Activated CD8-positive, alpha-beta T cell treated with anti-CD3 and anti-CD28 coated beads for 36 hours (primary cell): ENCODE data around the gene ARHGAP40. TPM values are rescaled to one million over a fixed set of nuclear protein-coding genes. Genes with fewer than 3 reads are reported as not detected.

ENCODE experiments used
- ATAC-seq: fragments of 200-7000 bp; cut with Tn5 transposase; one replicate; pipeline ENCODE4 v1.10.0; 2021; ENCODE audit warnings: mild to moderate bottlenecking, moderate library complexity
- CTCF ChIA-PET: fragments of 350-600 bp; sonication (Branson Sonifier 250); formaldehyde crosslinking; loops from one replicate; lab custom pipeline; 2021; ENCODE audit warnings: antibody characterized with exemption; lab: Charles Lee
- POLR2A ChIA-PET: fragments of 350-600 bp; sonication (Branson Sonifier 250); formaldehyde crosslinking; loops from one replicate; lab custom pipeline; 2021; ENCODE audit warnings: antibody characterized with exemption; lab: Charles Lee
- DNase-seq: peaks from one replicate; pipeline ENCODE4 v3.0.0-alpha.2; 2020
- H3K27ac Mint-ChIP-seq: one replicate; pipeline ENCODE4 v1.8.0; 2021; ENCODE audit warnings: mild to moderate bottlenecking, mixed read lengths
- H3K27me3 Mint-ChIP-seq: one replicate; pipeline ENCODE4 v1.8.0; 2021; ENCODE audit warnings: mixed read lengths
- H3K36me3 Mint-ChIP-seq: one replicate; pipeline ENCODE4 v1.8.0; 2021; ENCODE audit warnings: low read depth, mixed read lengths
- H3K4me1 Mint-ChIP-seq: one replicate; pipeline ENCODE4 v1.8.0; 2021; ENCODE audit warnings: low read depth, mixed read lengths
- H3K4me3 Mint-ChIP-seq: one replicate; pipeline ENCODE4 v1.8.0; 2021; ENCODE audit warnings: mild to moderate bottlenecking, moderate library complexity, mixed read lengths
- H3K9me3 Mint-ChIP-seq: one replicate; pipeline ENCODE4 v1.8.0; 2021; ENCODE audit warnings: mixed read lengths
- intact Hi-C: fragments of 100-400 bp; cut with micrococcal nuclease; formaldehyde crosslinking; loops from one replicate; pipeline ENCODE4 v1.10.0; 2022
- total RNA-seq, 2 experiments: library from RNA; stranded (reverse); gene quantifications; one replicate each; pipeline ENCODE4 v1.2.3, GENCODE V29; 2021
- TF ChIP-seq, protein P1 (sequence below): fragments of 200-600 bp; IDR thresholded peaks from one replicate; pipeline ENCODE4 v1.8.0; 2022; ENCODE audit warnings: antibody characterized with exemption, mild to moderate bottlenecking

The ARHGAP40 gene
- total RNA-seq, 2 experiments from 2014 or later = not detected

DNA sequence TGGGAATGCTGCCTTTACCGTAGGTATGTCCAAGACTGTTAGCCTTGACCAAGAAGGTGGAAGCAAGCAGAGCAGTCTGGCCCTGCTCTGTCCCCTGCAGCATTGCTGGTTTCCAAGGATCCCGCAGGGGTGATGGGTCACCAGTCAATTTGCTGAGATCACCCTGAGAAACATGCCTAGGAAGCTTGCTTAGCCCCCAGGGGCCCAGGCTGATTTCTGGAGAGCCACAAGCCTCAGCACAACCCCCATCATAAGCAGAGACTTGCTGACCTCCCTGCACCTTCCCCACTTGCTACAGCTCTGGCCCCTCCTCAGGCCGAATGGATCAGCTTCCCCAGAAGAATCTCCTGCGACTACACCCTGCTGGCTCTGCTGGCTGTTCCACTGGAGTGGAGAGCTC is 21.5 kb downstream of the ARHGAP40 start:
- Mint-ChIP-seq H3K9me3 (no peaks in the 10 kb centered on the region), H3K36me3 (no peaks in the 10 kb centered on the region), H3K27me3 (peaks cover 9% of the 10 kb centered on the region), H3K4me1 (no peaks in the 10 kb centered on the region), H3K4me3 (no peak overlapping the region), H3K27ac (no peak overlapping the region)
- TF ChIP-seq, protein P1, sequence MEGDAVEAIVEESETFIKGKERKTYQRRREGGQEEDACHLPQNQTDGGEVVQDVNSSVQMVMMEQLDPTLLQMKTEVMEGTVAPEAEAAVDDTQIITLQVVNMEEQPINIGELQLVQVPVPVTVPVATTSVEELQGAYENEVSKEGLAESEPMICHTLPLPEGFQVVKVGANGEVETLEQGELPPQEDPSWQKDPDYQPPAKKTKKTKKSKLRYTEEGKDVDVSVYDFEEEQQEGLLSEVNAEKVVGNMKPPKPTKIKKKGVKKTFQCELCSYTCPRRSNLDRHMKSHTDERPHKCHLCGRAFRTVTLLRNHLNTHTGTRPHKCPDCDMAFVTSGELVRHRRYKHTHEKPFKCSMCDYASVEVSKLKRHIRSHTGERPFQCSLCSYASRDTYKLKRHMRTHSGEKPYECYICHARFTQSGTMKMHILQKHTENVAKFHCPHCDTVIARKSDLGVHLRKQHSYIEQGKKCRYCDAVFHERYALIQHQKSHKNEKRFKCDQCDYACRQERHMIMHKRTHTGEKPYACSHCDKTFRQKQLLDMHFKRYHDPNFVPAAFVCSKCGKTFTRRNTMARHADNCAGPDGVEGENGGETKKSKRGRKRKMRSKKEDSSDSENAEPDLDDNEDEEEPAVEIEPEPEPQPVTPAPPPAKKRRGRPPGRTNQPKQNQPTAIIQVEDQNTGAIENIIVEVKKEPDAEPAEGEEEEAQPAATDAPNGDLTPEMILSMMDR = no peak
- DNase-seq = no peak
- CTCF ChIA-PET = interaction anchor here (2.2 kb wide), 1 partner anchor 11 kb away, joined by 13 read pairs; no protein-coding TSS in a partner anchor
- no peak for ATAC-seq
- POLR2A ChIA-PET = no interaction called here
- intact Hi-C loops = no loop called here

GRCh38 chr20:38624084-38624483 is 22.5 kb downstream of the ARHGAP40 start:
- Mint-ChIP-seq H3K36me3 (no peaks in the 10 kb centered on the region), H3K27me3 (peaks cover 5% of the 10 kb centered on the region), H3K27ac (no peak overlapping the region), H3K4me3 (no peak overlapping the region), H3K4me1 (no peaks in the 10 kb centered on the region), H3K9me3 (no peaks in the 10 kb centered on the region)
- ChIA-PET CTCF (interaction anchor here (2.2 kb wide), 1 partner anchor 10 kb away, joined by 13 read pairs; no protein-coding TSS in a partner anchor), POLR2A (no interaction called here)
- TF ChIP-seq, protein P1 = no peak
- intact Hi-C loops = no loop called here
- DNase-seq (no peak), ATAC-seq (no peak)

DNA sequence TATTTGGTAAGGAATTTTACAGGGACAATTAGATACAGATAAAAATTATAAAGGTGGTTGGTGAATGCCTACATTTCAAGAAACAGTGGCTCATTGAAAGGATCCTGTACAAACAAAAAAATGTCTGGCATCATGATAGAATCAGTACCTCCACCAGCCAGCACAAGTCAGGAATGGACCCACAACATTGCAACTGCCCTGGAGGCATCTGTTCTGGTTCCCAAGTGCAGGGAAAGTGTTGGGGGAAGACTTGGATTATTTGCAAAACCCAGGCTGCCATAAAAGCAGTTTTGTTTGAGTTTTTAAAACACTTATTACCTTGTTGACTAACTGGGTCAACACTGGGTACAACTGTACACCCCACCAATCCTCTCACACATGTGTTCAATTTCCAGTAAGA is 24.3 kb downstream of the ARHGAP40 start:
- intact Hi-C loops = no loop called here
- ChIA-PET POLR2A (no interaction called here), CTCF (no interaction called here)
- H3K4me3 Mint-ChIP-seq = no peak overlapping the region
- TF ChIP-seq, protein P1 = no peak
- H3K4me1 Mint-ChIP-seq = peaks cover 3% of the 10 kb centered on the region
- ATAC-seq = no peak
- no peaks in the 10 kb centered on the region for H3K36me3 Mint-ChIP-seq
- no peak for DNase-seq
- no peak overlapping the region for H3K27ac Mint-ChIP-seq
- peaks cover 2% of the 10 kb centered on the region for H3K27me3 Mint-ChIP-seq
- no peaks in the 10 kb centered on the region for H3K9me3 Mint-ChIP-seq

GRCh38 chr20:38626921-38627659 is 25.5 kb downstream of the ARHGAP40 start:
- ATAC-seq (no peak), DNase-seq (no peak)
- Mint-ChIP-seq H3K4me3 (no peak overlapping the region), H3K27ac (no peak overlapping the region), H3K4me1 (peaks cover 8% of the 10 kb centered on the region), H3K36me3 (no peaks in the 10 kb centered on the region), H3K27me3 (no peaks in the 10 kb centered on the region), H3K9me3 (no peaks in the 10 kb centered on the region)
- POLR2A ChIA-PET = interaction anchor here (0.9 kb wide), 1 partner anchor 193 kb away, joined by 3 read pairs; no protein-coding TSS in a partner anchor
- CTCF ChIA-PET = no interaction called here
- intact Hi-C loops = no loop called here
- TF ChIP-seq, protein P1 = no peak
